Measurements from ENCODE around the gene SLC25A44.
"Not testable (repeated sequence)": the region's sequence is repeated elsewhere in the genome, so short reads cannot be mapped to it uniquely, and the experiment has no call there.

SLC25A44 gene

GRCh38 chr1:156186347-156187177, 7.3 kb upstream of the SLC25A44 start:
- H3K36me3 ChIP-seq (ENCODE audit: control insufficient read depth, insufficient read depth, low read length); H3K27me3 ChIP-seq (ENCODE audit: control insufficient read depth, insufficient read depth, low read length, poor library complexity, severe bottlenecking); H3K9me3 ChIP-seq (ENCODE audit: control insufficient read depth, low read length); H3K4me1 ChIP-seq (ENCODE audit: control insufficient read depth, insufficient read depth, low read length); H3K27ac ChIP-seq (ENCODE audit: insufficient read depth, low read depth, low read length, poor library complexity, severe bottlenecking); H3K4me3 ChIP-seq (ENCODE audit: insufficient read depth, low read depth, low read length): not testable (repeated sequence)
- 92 to 100% methylated on average over 2 of the region's 2 CpGs for WGBS, 2 experiments

GRCh38 chr1:156190265-156190664, 3.6 kb upstream of the SLC25A44 start:
- H3K27me3 ChIP-seq (ENCODE audit: control insufficient read depth, insufficient read depth, low read length, poor library complexity, severe bottlenecking); H3K4me1 ChIP-seq (ENCODE audit: control insufficient read depth, insufficient read depth, low read length); H3K9me3 ChIP-seq (ENCODE audit: control insufficient read depth, low read length); H3K4me3 ChIP-seq (ENCODE audit: insufficient read depth, low read depth, low read length); H3K27ac ChIP-seq (ENCODE audit: insufficient read depth, low read depth, low read length, poor library complexity, severe bottlenecking); H3K36me3 ChIP-seq (ENCODE audit: control insufficient read depth, insufficient read depth, low read length): not testable (repeated sequence)
- WGBS, 2 experiments = 87 to 90% methylated on average over 4 of the region's 4 CpGs

GRCh38 chr1:156191292-156191964, 2.5 kb upstream of the SLC25A44 start:
- H3K27me3 ChIP-seq (ENCODE audit: control insufficient read depth, insufficient read depth, low read length, poor library complexity, severe bottlenecking) = no peaks in the 10 kb centered on the region
- no peaks in the 10 kb centered on the region for H3K9me3 ChIP-seq (ENCODE audit: control insufficient read depth, low read length)
- WGBS, 2 experiments = 73 to 94% methylated on average over 3 to 4 of the region's 4 CpGs
- H3K4me1 ChIP-seq (ENCODE audit: control insufficient read depth, insufficient read depth, low read length) = no peaks in the 10 kb centered on the region
- H3K36me3 ChIP-seq (ENCODE audit: control insufficient read depth, insufficient read depth, low read length) = no peaks in the 10 kb centered on the region
- no peak overlapping the region for H3K4me3 ChIP-seq (ENCODE audit: insufficient read depth, low read depth, low read length)
- no peak overlapping the region for H3K27ac ChIP-seq (ENCODE audit: insufficient read depth, low read depth, low read length, poor library complexity, severe bottlenecking)

GRCh38 chr1:156193208-156193487, 756 bp upstream of the SLC25A44 start:
- H3K9me3 ChIP-seq (ENCODE audit: control insufficient read depth, low read length) = no peaks in the 10 kb centered on the region
- H3K4me1 ChIP-seq (ENCODE audit: control insufficient read depth, insufficient read depth, low read length) = no peaks in the 10 kb centered on the region
- no peak overlapping the region for H3K4me3 ChIP-seq (ENCODE audit: insufficient read depth, low read depth, low read length)
- H3K27ac ChIP-seq (ENCODE audit: insufficient read depth, low read depth, low read length, poor library complexity, severe bottlenecking) = no peak overlapping the region
- H3K27me3 ChIP-seq (ENCODE audit: control insufficient read depth, insufficient read depth, low read length, poor library complexity, severe bottlenecking) = no peaks in the 10 kb centered on the region
- WGBS, 2 experiments = 95 to 97% methylated on average over 6 to 7 of the region's 7 CpGs
- no peaks in the 10 kb centered on the region for H3K36me3 ChIP-seq (ENCODE audit: control insufficient read depth, insufficient read depth, low read length)

- 18 to 19% methylated on average over 14 of the region's 14 CpGs for WGBS, 2 experiments
- peak overlapping the region; percentile 16 for H3K27ac ChIP-seq (ENCODE audit: insufficient read depth, low read depth, low read length, poor library complexity, severe bottlenecking)
These were observed 372 bp downstream of the SLC25A44 start for GRCh38 chr1:156194300-156194652.

GRCh38 chr1:156195853-156196252, 1.9 kb downstream of the SLC25A44 start:
- Histone ChIP-seq H3K4me1 (ENCODE audit: control insufficient read depth, insufficient read depth, low read length) (no peaks in the 10 kb centered on the region), H3K36me3 (ENCODE audit: control insufficient read depth, insufficient read depth, low read length) (peaks cover 2% of the 10 kb centered on the region), H3K4me3 (ENCODE audit: insufficient read depth, low read depth, low read length) (no peak overlapping the region), H3K27me3 (ENCODE audit: control insufficient read depth, insufficient read depth, low read length, poor library complexity, severe bottlenecking) (no peaks in the 10 kb centered on the region), H3K9me3 (ENCODE audit: control insufficient read depth, low read length) (no peaks in the 10 kb centered on the region), H3K27ac (ENCODE audit: insufficient read depth, low read depth, low read length, poor library complexity, severe bottlenecking) (no peak overlapping the region)
- WGBS, 2 experiments = 82 to 83% methylated on average over 4 of the region's 4 CpGs

More at GRCh38 chr1:156194300-156194652, 372 bp downstream of the SLC25A44 start:
- Histone ChIP-seq H3K9me3 (ENCODE audit: control insufficient read depth, low read length) (no peaks in the 10 kb centered on the region), H3K36me3 (ENCODE audit: control insufficient read depth, insufficient read depth, low read length) (no peaks in the 10 kb centered on the region), H3K27me3 (ENCODE audit: control insufficient read depth, insufficient read depth, low read length, poor library complexity, severe bottlenecking) (no peaks in the 10 kb centered on the region), H3K4me3 (ENCODE audit: insufficient read depth, low read depth, low read length) (peak overlapping the region; percentile 99), H3K4me1 (ENCODE audit: control insufficient read depth, insufficient read depth, low read length) (no peaks in the 10 kb centered on the region)

- Histone ChIP-seq H3K27ac (ENCODE audit: insufficient read depth, low read depth, low read length, poor library complexity, severe bottlenecking) (no peak overlapping the region), H3K4me1 (ENCODE audit: control insufficient read depth, insufficient read depth, low read length) (no peaks in the 10 kb centered on the region), H3K4me3 (ENCODE audit: insufficient read depth, low read depth, low read length) (no peak overlapping the region), H3K27me3 (ENCODE audit: control insufficient read depth, insufficient read depth, low read length, poor library complexity, severe bottlenecking) (no peaks in the 10 kb centered on the region), H3K9me3 (ENCODE audit: control insufficient read depth, low read length) (no peaks in the 10 kb centered on the region), H3K36me3 (ENCODE audit: control insufficient read depth, insufficient read depth, low read length) (peaks cover 2% of the 10 kb centered on the region)
- 74 to 76% methylated on average over 2 of the region's 2 CpGs for WGBS, 2 experiments
These were observed 2.5 kb downstream of the SLC25A44 start for GRCh38 chr1:156196445-156196844.

GRCh38 chr1:156198831-156199349, 5.0 kb downstream of the SLC25A44 start:
- Histone ChIP-seq H3K36me3 (ENCODE audit: control insufficient read depth, insufficient read depth, low read length) (peaks cover 2% of the 10 kb centered on the region), H3K27ac (ENCODE audit: insufficient read depth, low read depth, low read length, poor library complexity, severe bottlenecking) (no peak overlapping the region)
- 88 to 92% methylated on average over 5 of the region's 5 CpGs for WGBS, 2 experiments

GRCh38 chr1:156200044-156200443, 6.1 kb downstream of the SLC25A44 start:
- Histone ChIP-seq H3K36me3 (ENCODE audit: control insufficient read depth, insufficient read depth, low read length) (peaks cover 2% of the 10 kb centered on the region), H3K4me3 (ENCODE audit: insufficient read depth, low read depth, low read length) (no peak overlapping the region), H3K4me1 (ENCODE audit: control insufficient read depth, insufficient read depth, low read length) (no peaks in the 10 kb centered on the region), H3K27me3 (ENCODE audit: control insufficient read depth, insufficient read depth, low read length, poor library complexity, severe bottlenecking) (no peaks in the 10 kb centered on the region), H3K9me3 (ENCODE audit: control insufficient read depth, low read length) (no peaks in the 10 kb centered on the region), H3K27ac (ENCODE audit: insufficient read depth, low read depth, low read length, poor library complexity, severe bottlenecking) (no peak overlapping the region)
- WGBS, 2 experiments = 96 to 97% methylated on average over 8 of the region's 8 CpGs

More at GRCh38 chr1:156198831-156199349, 5.0 kb downstream of the SLC25A44 start:
- H3K27me3 ChIP-seq (ENCODE audit: control insufficient read depth, insufficient read depth, low read length, poor library complexity, severe bottlenecking) = no peaks in the 10 kb centered on the region
- no peak overlapping the region for H3K4me3 ChIP-seq (ENCODE audit: insufficient read depth, low read depth, low read length)
- H3K9me3 ChIP-seq (ENCODE audit: control insufficient read depth, low read length) = no peaks in the 10 kb centered on the region
- H3K4me1 ChIP-seq (ENCODE audit: control insufficient read depth, insufficient read depth, low read length) = no peaks in the 10 kb centered on the region

GRCh38 chr1:156203331-156203730, 9.4 kb downstream of the SLC25A44 start:
- Histone ChIP-seq H3K27me3 (ENCODE audit: control insufficient read depth, insufficient read depth, low read length, poor library complexity, severe bottlenecking) (no peaks in the 10 kb centered on the region), H3K4me1 (ENCODE audit: control insufficient read depth, insufficient read depth, low read length) (no peaks in the 10 kb centered on the region), H3K4me3 (ENCODE audit: insufficient read depth, low read depth, low read length) (no peak overlapping the region), H3K9me3 (ENCODE audit: control insufficient read depth, low read length) (no peaks in the 10 kb centered on the region), H3K27ac (ENCODE audit: insufficient read depth, low read depth, low read length, poor library complexity, severe bottlenecking) (no peak overlapping the region), H3K36me3 (ENCODE audit: control insufficient read depth, insufficient read depth, low read length) (peaks cover 9% of the 10 kb centered on the region)
